Ectodermal cell (in vitro differentiated cells): Measurements from ENCODE around the gene TTC38.

ENCODE experiments used
- H3K27ac ChIP-seq: 2 replicates; pipeline ENCODE4 v1.7.0; 2013; ENCODE audit warnings: mild to moderate bottlenecking, low read depth, low read length; ENCODE audit not compliant: insufficient read depth, poor library complexity, severe bottlenecking
- H3K27me3 ChIP-seq: 2 replicates; pipeline ENCODE4 v1.7.0; 2013; ENCODE audit warnings: mild to moderate bottlenecking, low read length; ENCODE audit not compliant: insufficient read depth, control insufficient read depth, poor library complexity, severe bottlenecking
- H3K36me3 ChIP-seq: one replicate; pipeline ENCODE4 v1.7.0; 2013; ENCODE audit warnings: low read length; ENCODE audit not compliant: control insufficient read depth, insufficient read depth
- H3K4me1 ChIP-seq: one replicate; pipeline ENCODE4 v1.7.0; 2013; ENCODE audit warnings: low read length; ENCODE audit not compliant: control insufficient read depth, insufficient read depth
- H3K4me3 ChIP-seq: 2 replicates; pipeline ENCODE4 v1.7.0; 2013; ENCODE audit warnings: low read depth, low read length, control low read depth; ENCODE audit not compliant: insufficient read depth
- H3K9me3 ChIP-seq: 2 replicates; pipeline ENCODE4 v1.7.0; 2013; ENCODE audit warnings: mild to moderate bottlenecking, low read length, moderate library complexity; ENCODE audit not compliant: control insufficient read depth
- WGBS, 2 experiments: methylation state at CpG; one replicate each; pipeline ENCODE4 v1.1.7; 2013; ENCODE audit warnings: missing lambda C conversion rate in 2 of 2; 5-methylcytosine and 5-hydroxymethylcytosine counted together

Gene TTC38

DNA sequence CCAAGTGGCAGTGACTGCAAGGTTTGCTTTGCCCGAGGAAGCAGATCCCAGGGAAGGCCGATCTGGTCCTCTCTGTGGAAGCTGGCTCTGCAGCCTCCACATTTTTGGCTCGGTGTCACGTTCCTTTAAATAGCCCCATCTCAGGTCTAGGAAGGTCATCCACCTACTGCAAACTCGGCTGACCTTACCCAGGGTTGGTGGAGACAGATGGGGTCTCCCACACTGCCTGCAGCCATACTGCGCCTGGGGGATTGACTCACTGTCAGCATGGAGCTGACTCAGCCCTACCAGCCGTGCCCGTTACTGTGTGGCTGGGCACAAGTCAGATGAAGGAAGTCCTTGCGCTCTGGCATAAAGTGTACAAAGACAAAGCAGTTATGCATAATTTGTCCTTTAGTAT is 34.6 kb upstream of the TTC38 start:
- H3K9me3 ChIP-seq = no peaks in the 10 kb centered on the region
- H3K36me3 ChIP-seq = no peaks in the 10 kb centered on the region
- no peak overlapping the region for H3K4me3 ChIP-seq
- no peak overlapping the region for H3K27ac ChIP-seq
- H3K27me3 ChIP-seq = no peaks in the 10 kb centered on the region
- 86 to 89% methylated on average over 9 of the region's 9 CpGs for WGBS, 2 experiments
- H3K4me1 ChIP-seq = no peaks in the 10 kb centered on the region

- 95 to 96% methylated on average over 12 of the region's 12 CpGs for WGBS, 2 experiments
- no peaks in the 10 kb centered on the region for H3K36me3 ChIP-seq
- H3K4me3 ChIP-seq = no peak overlapping the region
- H3K4me1 ChIP-seq = no peaks in the 10 kb centered on the region
- no peak overlapping the region for H3K27ac ChIP-seq
- H3K9me3 ChIP-seq = no peaks in the 10 kb centered on the region
- H3K27me3 ChIP-seq = no peaks in the 10 kb centered on the region
These were observed 32.8 kb upstream of the TTC38 start for GRCh38 chr22:46234969-46235368.

- Histone ChIP-seq H3K9me3 (no peaks in the 10 kb centered on the region), H3K36me3 (no peaks in the 10 kb centered on the region), H3K27me3 (no peaks in the 10 kb centered on the region), H3K4me3 (no peak overlapping the region), H3K4me1 (no peaks in the 10 kb centered on the region), H3K27ac (no peak overlapping the region)
- 89 to 90% methylated on average over 12 of the region's 12 CpGs for WGBS, 2 experiments
These were observed 30.2 kb upstream of the TTC38 start for GRCh38 chr22:46237453-46238124.

- no peaks in the 10 kb centered on the region for H3K27me3 ChIP-seq
- WGBS, 2 experiments = 91 to 95% methylated on average over 16 of the region's 16 CpGs
- no peak overlapping the region for H3K4me3 ChIP-seq
These were observed 29.3 kb upstream of the TTC38 start for GRCh38 chr22:46238541-46238940.

DNA sequence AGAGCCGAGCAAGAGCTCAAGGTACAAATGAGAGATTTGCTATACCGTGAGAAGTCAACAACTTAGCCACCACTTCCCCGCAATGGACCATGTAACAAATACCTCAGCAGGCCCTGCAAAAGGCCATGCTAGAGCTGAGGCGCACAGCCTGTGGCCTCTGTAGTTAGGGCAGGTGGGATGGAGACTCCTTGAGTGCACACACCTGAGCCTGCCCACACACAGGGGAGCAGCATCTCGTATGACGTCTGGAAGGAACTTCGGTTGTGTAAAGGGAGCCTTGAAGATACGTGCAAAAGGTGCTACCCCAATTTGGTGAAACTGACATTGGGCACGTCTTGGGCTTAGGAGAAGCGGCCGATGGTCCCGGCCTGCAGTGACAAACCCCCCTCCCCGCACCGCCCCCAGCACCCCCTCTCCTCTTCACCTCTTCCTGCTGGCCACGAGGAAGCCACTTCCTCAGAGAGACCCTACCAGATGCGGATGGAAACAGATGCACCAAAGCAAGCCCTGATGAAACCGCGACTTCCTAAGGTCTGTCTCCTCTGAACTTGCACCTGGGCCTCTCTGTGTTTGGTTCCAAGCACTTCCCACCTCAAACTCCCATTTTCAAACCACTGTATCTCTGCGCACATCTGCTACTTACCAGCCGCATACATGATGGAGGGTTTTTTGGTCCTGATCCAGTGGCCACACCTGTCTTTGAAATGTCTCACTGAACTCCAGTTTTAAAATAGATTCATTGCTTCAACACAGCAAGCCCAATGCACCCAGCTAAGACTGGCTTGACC is 28.4 kb upstream of the TTC38 start:
- Histone ChIP-seq H3K36me3 (peaks cover 2% of the 10 kb centered on the region), H3K9me3 (no peaks in the 10 kb centered on the region), H3K4me3 (no peak overlapping the region), H3K4me1 (no peaks in the 10 kb centered on the region), H3K27me3 (no peaks in the 10 kb centered on the region), H3K27ac (no peak overlapping the region)
- WGBS, 2 experiments = 92 to 94% methylated on average over 20 of the region's 20 CpGs

More at GRCh38 chr22:46238541-46238940, 29.3 kb upstream of the TTC38 start:
- no peak overlapping the region for H3K27ac ChIP-seq
- H3K4me1 ChIP-seq = no peaks in the 10 kb centered on the region
- no peaks in the 10 kb centered on the region for H3K36me3 ChIP-seq
- no peaks in the 10 kb centered on the region for H3K9me3 ChIP-seq

- H3K36me3 ChIP-seq = peaks cover 3% of the 10 kb centered on the region
- no peaks in the 10 kb centered on the region for H3K27me3 ChIP-seq
- H3K4me1 ChIP-seq = no peaks in the 10 kb centered on the region
- 93 to 95% methylated on average over 2 of the region's 2 CpGs for WGBS, 2 experiments
- H3K27ac ChIP-seq = no peak overlapping the region
- H3K4me3 ChIP-seq = no peak overlapping the region
- no peaks in the 10 kb centered on the region for H3K9me3 ChIP-seq
These were observed 27.7 kb upstream of the TTC38 start for GRCh38 chr22:46240073-46240472.

- Histone ChIP-seq H3K4me1 (no peaks in the 10 kb centered on the region), H3K9me3 (no peaks in the 10 kb centered on the region), H3K4me3 (no peak overlapping the region), H3K27ac (no peak overlapping the region), H3K36me3 (peaks cover 3% of the 10 kb centered on the region), H3K27me3 (no peaks in the 10 kb centered on the region)
- WGBS, 2 experiments = 94 to 95% methylated on average over 6 of the region's 6 CpGs
These were observed 27.3 kb upstream of the TTC38 start for GRCh38 chr22:46240506-46240905.

DNA sequence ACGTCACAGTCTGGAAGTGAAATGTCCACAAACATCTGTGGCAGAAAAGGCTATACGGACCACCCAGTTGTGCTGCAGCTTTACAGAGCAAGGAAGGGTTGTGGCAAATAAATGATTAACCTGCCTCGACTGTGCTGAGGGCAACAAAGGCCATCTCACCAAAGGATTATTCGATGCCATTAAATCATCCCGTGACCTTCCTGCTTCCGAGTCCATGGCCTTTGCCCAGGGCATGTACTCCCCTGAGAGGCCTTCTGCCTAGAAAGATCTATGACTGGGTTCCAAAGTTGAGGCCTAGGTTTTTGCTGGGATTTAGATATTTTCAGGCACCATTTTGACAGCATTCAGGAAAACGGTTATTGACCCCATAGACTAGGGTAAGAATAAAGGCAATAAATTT is 26.9 kb upstream of the TTC38 start:
- Histone ChIP-seq H3K36me3 (peaks cover 3% of the 10 kb centered on the region), H3K27ac (no peak overlapping the region), H3K4me1 (no peaks in the 10 kb centered on the region), H3K9me3 (no peaks in the 10 kb centered on the region), H3K27me3 (no peaks in the 10 kb centered on the region), H3K4me3 (no peak overlapping the region)
- 80 to 87% methylated on average over 7 of the region's 7 CpGs for WGBS, 2 experiments

DNA sequence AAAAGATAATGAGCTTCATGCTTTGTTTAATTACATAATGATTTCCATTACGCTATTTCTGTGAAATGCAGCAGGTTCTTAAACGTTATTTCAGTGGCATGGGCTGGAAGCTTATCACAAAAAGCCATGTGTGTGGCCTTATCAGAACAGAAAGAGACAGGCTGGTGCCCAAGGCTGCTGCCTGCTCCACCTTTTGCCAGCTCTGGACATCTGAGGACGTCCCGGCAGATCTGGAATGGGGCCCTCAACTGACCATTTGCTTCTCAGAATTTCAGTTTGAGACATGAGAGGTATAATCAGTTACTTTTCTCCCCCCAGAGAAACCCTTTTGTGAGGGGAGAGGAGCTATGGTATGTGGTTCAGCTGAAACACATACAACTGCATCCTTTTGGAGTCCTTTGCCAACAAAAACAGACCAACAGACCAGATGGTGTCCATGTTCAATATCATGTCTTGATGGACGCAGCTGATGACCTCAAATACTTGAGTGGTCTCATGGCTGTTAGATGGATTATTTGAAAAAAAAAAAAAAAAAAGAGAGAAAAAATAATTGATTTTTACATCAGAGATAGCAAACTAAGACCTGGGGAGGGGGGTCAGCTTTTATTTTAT is 26.3 kb upstream of the TTC38 start:
- H3K9me3 ChIP-seq = no peaks in the 10 kb centered on the region
- WGBS, 2 experiments = 85 to 86% methylated on average over 5 of the region's 5 CpGs

GRCh38 chr22:46242076-46242475 is 25.7 kb upstream of the TTC38 start:
- WGBS, 2 experiments = 83% methylated on average over 10 of the region's 10 CpGs
- no peaks in the 10 kb centered on the region for H3K9me3 ChIP-seq
- no peaks in the 10 kb centered on the region for H3K4me1 ChIP-seq
- H3K36me3 ChIP-seq = peaks cover 3% of the 10 kb centered on the region
- H3K27ac ChIP-seq = no peak overlapping the region
- H3K27me3 ChIP-seq = no peaks in the 10 kb centered on the region
- H3K4me3 ChIP-seq = no peak overlapping the region

More for the DNA sequence above, 26.3 kb upstream of the TTC38 start:
- H3K4me3 ChIP-seq = no peak overlapping the region
- peaks cover 3% of the 10 kb centered on the region for H3K36me3 ChIP-seq
- H3K27me3 ChIP-seq = no peaks in the 10 kb centered on the region
- H3K4me1 ChIP-seq = no peaks in the 10 kb centered on the region
- no peak overlapping the region for H3K27ac ChIP-seq
